ENCODE measurements around the gene VWCE.
"Not testable (repeated sequence)": the region's sequence is repeated elsewhere in the genome, so short reads cannot be mapped to it uniquely, and the experiment has no call there.

DNA sequence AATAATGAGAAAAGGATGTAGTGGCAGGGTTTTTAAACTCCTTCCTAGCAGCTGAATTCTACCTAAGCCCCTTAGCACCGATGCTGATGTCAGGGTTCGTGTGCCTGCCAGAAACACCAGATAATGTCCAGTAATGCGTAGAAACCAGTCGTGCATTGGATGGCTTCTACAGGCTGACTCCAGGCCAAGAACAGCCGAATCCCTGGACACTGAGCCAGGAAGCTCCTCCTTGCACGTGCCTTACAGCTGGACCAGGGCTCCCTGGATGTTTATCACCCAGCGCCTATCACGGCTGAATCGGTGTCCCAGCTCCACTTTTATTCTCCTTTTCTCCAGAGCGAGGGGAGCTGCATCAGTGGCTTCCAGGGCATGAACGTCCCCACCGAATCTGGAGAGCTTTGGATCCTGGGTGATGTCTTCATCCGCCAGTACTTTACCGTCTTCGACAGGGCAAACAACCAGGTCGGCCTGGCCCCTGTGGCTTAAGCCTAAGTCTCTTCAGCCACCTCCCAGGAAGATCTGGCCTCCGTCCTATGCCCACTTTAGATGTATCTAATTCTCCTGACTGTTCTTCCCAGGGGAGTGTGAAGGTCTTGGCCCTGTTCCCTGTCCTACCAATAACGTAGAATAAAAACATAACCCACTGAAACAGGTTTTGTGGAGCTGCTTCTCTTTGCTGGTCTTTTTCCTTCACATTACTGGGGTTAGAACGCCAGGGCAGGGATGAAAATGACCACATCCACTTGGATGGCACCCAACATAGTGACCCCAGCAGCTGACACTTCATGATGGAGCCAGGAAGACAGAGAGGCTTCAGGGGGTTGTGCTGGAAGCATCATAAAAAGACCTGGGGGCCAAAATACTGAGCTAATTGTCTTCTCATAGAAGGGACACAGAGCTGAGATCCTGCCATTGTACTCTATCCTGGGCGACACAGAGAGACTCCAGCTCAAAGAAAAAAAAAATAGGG, 44.0 kb downstream of the VWCE start:
- not testable (repeated sequence) for TF ChIP-seq TEAD4 (CRISPR knock-in tag; IDR thresholded peaks at IDR 0.05); MYBL2 (CRISPR knock-in tag; IDR thresholded peaks at IDR 0.05); HMGA2 (CRISPR knock-in tag; IDR thresholded peaks at IDR 0.05); ETV6 (CRISPR knock-in tag; IDR thresholded peaks at IDR 0.05); FOXP1 (CRISPR knock-in tag; IDR thresholded peaks at IDR 0.05; ENCODE audit: borderline replicate concordance); FOXJ3 (CRISPR knock-in tag; IDR thresholded peaks at IDR 0.05; ENCODE audit: borderline replicate concordance)
- TF ChIP-seq, protein P1, sequence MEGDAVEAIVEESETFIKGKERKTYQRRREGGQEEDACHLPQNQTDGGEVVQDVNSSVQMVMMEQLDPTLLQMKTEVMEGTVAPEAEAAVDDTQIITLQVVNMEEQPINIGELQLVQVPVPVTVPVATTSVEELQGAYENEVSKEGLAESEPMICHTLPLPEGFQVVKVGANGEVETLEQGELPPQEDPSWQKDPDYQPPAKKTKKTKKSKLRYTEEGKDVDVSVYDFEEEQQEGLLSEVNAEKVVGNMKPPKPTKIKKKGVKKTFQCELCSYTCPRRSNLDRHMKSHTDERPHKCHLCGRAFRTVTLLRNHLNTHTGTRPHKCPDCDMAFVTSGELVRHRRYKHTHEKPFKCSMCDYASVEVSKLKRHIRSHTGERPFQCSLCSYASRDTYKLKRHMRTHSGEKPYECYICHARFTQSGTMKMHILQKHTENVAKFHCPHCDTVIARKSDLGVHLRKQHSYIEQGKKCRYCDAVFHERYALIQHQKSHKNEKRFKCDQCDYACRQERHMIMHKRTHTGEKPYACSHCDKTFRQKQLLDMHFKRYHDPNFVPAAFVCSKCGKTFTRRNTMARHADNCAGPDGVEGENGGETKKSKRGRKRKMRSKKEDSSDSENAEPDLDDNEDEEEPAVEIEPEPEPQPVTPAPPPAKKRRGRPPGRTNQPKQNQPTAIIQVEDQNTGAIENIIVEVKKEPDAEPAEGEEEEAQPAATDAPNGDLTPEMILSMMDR (IDR thresholded peaks at IDR 0.05), result not testable (repeated sequence)
- TF ChIP-seq, protein P2, sequence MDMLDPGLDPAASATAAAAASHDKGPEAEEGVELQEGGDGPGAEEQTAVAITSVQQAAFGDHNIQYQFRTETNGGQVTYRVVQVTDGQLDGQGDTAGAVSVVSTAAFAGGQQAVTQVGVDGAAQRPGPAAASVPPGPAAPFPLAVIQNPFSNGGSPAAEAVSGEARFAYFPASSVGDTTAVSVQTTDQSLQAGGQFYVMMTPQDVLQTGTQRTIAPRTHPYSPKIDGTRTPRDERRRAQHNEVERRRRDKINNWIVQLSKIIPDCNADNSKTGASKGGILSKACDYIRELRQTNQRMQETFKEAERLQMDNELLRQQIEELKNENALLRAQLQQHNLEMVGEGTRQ (CRISPR knock-in tag; IDR thresholded peaks at IDR 0.05), result not testable (repeated sequence)
- TF ChIP-seq, protein P3, sequence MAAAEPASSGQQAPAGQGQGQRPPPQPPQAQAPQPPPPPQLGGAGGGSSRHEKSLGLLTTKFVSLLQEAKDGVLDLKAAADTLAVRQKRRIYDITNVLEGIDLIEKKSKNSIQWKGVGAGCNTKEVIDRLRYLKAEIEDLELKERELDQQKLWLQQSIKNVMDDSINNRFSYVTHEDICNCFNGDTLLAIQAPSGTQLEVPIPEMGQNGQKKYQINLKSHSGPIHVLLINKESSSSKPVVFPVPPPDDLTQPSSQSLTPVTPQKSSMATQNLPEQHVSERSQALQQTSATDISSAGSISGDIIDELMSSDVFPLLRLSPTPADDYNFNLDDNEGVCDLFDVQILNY (CRISPR knock-in tag; IDR thresholded peaks at IDR 0.05), result not testable (repeated sequence)
- TF ChIP-seq, protein P4, sequence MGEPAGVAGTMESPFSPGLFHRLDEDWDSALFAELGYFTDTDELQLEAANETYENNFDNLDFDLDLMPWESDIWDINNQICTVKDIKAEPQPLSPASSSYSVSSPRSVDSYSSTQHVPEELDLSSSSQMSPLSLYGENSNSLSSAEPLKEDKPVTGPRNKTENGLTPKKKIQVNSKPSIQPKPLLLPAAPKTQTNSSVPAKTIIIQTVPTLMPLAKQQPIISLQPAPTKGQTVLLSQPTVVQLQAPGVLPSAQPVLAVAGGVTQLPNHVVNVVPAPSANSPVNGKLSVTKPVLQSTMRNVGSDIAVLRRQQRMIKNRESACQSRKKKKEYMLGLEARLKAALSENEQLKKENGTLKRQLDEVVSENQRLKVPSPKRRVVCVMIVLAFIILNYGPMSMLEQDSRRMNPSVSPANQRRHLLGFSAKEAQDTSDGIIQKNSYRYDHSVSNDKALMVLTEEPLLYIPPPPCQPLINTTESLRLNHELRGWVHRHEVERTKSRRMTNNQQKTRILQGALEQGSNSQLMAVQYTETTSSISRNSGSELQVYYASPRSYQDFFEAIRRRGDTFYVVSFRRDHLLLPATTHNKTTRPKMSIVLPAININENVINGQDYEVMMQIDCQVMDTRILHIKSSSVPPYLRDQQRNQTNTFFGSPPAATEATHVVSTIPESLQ (CRISPR knock-in tag; IDR thresholded peaks at IDR 0.05), result not testable (repeated sequence)
- TF ChIP-seq, protein P5, sequence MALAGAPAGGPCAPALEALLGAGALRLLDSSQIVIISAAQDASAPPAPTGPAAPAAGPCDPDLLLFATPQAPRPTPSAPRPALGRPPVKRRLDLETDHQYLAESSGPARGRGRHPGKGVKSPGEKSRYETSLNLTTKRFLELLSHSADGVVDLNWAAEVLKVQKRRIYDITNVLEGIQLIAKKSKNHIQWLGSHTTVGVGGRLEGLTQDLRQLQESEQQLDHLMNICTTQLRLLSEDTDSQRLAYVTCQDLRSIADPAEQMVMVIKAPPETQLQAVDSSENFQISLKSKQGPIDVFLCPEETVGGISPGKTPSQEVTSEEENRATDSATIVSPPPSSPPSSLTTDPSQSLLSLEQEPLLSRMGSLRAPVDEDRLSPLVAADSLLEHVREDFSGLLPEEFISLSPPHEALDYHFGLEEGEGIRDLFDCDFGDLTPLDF (CRISPR knock-in tag; IDR thresholded peaks at IDR 0.05), result not testable (repeated sequence)
- TF ChIP-seq, protein P6, sequence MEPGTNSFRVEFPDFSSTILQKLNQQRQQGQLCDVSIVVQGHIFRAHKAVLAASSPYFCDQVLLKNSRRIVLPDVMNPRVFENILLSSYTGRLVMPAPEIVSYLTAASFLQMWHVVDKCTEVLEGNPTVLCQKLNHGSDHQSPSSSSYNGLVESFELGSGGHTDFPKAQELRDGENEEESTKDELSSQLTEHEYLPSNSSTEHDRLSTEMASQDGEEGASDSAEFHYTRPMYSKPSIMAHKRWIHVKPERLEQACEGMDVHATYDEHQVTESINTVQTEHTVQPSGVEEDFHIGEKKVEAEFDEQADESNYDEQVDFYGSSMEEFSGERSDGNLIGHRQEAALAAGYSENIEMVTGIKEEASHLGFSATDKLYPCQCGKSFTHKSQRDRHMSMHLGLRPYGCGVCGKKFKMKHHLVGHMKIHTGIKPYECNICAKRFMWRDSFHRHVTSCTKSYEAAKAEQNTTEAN (CRISPR knock-in tag; IDR thresholded peaks at IDR 0.05), result not testable (repeated sequence)
- TF ChIP-seq, protein P7, sequence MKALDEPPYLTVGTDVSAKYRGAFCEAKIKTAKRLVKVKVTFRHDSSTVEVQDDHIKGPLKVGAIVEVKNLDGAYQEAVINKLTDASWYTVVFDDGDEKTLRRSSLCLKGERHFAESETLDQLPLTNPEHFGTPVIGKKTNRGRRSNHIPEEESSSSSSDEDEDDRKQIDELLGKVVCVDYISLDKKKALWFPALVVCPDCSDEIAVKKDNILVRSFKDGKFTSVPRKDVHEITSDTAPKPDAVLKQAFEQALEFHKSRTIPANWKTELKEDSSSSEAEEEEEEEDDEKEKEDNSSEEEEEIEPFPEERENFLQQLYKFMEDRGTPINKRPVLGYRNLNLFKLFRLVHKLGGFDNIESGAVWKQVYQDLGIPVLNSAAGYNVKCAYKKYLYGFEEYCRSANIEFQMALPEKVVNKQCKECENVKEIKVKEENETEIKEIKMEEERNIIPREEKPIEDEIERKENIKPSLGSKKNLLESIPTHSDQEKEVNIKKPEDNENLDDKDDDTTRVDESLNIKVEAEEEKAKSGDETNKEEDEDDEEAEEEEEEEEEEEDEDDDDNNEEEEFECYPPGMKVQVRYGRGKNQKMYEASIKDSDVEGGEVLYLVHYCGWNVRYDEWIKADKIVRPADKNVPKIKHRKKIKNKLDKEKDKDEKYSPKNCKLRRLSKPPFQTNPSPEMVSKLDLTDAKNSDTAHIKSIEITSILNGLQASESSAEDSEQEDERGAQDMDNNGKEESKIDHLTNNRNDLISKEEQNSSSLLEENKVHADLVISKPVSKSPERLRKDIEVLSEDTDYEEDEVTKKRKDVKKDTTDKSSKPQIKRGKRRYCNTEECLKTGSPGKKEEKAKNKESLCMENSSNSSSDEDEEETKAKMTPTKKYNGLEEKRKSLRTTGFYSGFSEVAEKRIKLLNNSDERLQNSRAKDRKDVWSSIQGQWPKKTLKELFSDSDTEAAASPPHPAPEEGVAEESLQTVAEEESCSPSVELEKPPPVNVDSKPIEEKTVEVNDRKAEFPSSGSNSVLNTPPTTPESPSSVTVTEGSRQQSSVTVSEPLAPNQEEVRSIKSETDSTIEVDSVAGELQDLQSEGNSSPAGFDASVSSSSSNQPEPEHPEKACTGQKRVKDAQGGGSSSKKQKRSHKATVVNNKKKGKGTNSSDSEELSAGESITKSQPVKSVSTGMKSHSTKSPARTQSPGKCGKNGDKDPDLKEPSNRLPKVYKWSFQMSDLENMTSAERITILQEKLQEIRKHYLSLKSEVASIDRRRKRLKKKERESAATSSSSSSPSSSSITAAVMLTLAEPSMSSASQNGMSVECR (CRISPR knock-in tag; IDR thresholded peaks at IDR 0.05; ENCODE audit: borderline replicate concordance), result not testable (repeated sequence)

Data from WTC11 (cell line).